Tibial nerve (tissue), 4 donors: ENCODE results near the gene CD274.
"Not testable (repeated sequence)": the region's sequence is repeated elsewhere in the genome, so short reads cannot be mapped to it uniquely, and the experiment has no call there.

Experiments
- EP300 ChIP-seq, 2 donors: sonication (generic); formaldehyde crosslinking; IDR thresholded peaks; one replicate each; pipeline ENCODE4 v1.6.1; 2017; ENCODE audit warnings: antibody characterized with exemption in 2 of 2, mild to moderate bottlenecking in 1 of 2
- POLR2A ChIP-seq, 2 donors: fragments of 450-650 bp; IDR thresholded peaks; one replicate each; pipeline ENCODE4 v1.6.1; 2017; ENCODE audit warnings: antibody characterized with exemption in 2 of 2, mild to moderate bottlenecking in 2 of 2, moderate library complexity in 2 of 2
- TF ChIP-seq, protein P1 (sequence below), 5 experiments: fragments of 200-600 bp in 3 of 5; fragments of 450-650 bp in 2 of 5; sonication (generic) in 3 of 5; IDR thresholded peaks; one replicate each; pipeline ENCODE4 v1.5.1; 2016 to 2019; ENCODE audit warnings: antibody characterized with exemption in 5 of 5, mild to moderate bottlenecking in 3 of 5, moderate library complexity in 2 of 5

DNA sequence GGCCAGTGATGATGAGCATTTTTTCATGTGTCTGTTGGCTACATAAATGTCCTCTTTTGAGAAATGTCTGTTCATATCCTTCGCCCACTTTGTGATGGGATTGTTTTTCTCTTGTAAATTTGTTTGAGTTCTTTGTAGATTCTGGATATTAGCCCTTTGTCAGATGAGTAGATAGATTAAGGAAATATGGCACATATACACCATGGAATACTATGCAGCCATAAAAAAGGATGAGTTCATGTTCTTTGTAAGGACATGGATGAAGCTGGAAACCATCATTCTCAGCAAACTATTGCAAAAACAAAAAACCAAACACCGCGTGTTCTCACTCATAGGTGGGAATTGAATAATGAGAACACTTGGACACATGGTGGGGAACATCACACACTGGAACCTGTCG is 5.2 kb upstream of the CD274 start:
- TF ChIP-seq, protein P1, sequence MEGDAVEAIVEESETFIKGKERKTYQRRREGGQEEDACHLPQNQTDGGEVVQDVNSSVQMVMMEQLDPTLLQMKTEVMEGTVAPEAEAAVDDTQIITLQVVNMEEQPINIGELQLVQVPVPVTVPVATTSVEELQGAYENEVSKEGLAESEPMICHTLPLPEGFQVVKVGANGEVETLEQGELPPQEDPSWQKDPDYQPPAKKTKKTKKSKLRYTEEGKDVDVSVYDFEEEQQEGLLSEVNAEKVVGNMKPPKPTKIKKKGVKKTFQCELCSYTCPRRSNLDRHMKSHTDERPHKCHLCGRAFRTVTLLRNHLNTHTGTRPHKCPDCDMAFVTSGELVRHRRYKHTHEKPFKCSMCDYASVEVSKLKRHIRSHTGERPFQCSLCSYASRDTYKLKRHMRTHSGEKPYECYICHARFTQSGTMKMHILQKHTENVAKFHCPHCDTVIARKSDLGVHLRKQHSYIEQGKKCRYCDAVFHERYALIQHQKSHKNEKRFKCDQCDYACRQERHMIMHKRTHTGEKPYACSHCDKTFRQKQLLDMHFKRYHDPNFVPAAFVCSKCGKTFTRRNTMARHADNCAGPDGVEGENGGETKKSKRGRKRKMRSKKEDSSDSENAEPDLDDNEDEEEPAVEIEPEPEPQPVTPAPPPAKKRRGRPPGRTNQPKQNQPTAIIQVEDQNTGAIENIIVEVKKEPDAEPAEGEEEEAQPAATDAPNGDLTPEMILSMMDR (IDR thresholded peaks at IDR 0.05) = not testable (repeated sequence)
- not testable (repeated sequence) for TF ChIP-seq EP300, POLR2A (IDR thresholded peaks at IDR 0.05)
